ENCODE measurements around the gene ZMYM5.

Gene ZMYM5

DNA sequence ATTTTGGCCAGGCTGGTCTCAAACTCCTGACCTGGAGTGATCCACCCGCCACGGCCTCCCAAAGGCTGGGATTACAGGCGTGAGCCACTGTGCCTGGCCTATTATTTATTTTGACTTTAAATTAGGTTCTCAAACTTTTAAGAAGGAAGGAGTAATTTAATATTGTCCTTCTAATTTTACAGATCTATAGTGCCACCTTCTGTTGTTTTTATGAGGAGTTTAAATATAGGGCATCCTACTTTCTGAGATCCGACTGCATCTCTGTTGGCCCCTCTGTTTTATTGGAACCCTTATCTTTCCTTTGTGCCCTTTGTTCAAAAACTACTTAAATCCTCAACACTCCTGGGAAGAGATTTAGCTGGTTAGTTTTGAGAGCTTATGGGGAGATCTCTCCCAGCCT is 25.4 kb upstream of the ZMYM5 start:
- H3K4me3 ChIP-seq (ENCODE audit: low read depth, low read length) = no peak overlapping the region
- TF ChIP-seq MYC (IDR thresholded peaks at IDR 0.05; ENCODE audit: low read depth, low read length) (no peak), POLR2A (IDR thresholded peaks at IDR 0.05; ENCODE audit: extremely low read depth, insufficient read length) (no peak)
- TF ChIP-seq, protein P1, sequence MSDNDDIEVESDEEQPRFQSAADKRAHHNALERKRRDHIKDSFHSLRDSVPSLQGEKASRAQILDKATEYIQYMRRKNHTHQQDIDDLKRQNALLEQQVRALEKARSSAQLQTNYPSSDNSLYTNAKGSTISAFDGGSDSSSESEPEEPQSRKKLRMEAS (IDR thresholded peaks at IDR 0.05; ENCODE audit: low read depth, low read length) = no peak
- TF ChIP-seq, protein P2, sequence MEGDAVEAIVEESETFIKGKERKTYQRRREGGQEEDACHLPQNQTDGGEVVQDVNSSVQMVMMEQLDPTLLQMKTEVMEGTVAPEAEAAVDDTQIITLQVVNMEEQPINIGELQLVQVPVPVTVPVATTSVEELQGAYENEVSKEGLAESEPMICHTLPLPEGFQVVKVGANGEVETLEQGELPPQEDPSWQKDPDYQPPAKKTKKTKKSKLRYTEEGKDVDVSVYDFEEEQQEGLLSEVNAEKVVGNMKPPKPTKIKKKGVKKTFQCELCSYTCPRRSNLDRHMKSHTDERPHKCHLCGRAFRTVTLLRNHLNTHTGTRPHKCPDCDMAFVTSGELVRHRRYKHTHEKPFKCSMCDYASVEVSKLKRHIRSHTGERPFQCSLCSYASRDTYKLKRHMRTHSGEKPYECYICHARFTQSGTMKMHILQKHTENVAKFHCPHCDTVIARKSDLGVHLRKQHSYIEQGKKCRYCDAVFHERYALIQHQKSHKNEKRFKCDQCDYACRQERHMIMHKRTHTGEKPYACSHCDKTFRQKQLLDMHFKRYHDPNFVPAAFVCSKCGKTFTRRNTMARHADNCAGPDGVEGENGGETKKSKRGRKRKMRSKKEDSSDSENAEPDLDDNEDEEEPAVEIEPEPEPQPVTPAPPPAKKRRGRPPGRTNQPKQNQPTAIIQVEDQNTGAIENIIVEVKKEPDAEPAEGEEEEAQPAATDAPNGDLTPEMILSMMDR (IDR thresholded peaks at IDR 0.05; ENCODE audit: low read depth, low read length) = no peak
- peak; percentile 39 for DNase-seq (ENCODE audit: low read depth)

DNA sequence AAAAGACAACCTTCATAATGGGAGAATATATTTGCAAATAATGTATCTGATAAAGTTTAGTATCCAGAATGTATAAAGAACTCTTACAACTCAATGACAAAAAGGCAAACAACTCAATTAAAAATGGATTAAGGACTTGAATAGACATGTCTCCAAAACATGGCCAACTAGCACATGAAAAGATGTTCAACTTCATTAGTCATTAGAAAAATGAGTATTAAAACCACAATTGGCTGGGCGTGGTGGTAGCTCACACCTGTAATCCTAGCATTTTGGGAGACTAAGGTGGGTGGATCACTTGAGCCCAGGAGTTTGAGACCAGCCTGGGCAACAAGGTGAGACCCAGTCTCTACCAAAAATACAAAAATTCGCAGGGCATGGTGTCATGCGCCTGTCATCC is 18.8 kb upstream of the ZMYM5 start:
- DNase-seq (ENCODE audit: low read depth) = no peak
- H3K4me3 ChIP-seq (ENCODE audit: low read depth, low read length) = no peak overlapping the region
- TF ChIP-seq, protein P2 (IDR thresholded peaks at IDR 0.05; ENCODE audit: low read depth, low read length) = no peak
- TF ChIP-seq, protein P1 (IDR thresholded peaks at IDR 0.05; ENCODE audit: low read depth, low read length) = no peak
- TF ChIP-seq POLR2A (IDR thresholded peaks at IDR 0.05; ENCODE audit: extremely low read depth, insufficient read length) (no peak), MYC (IDR thresholded peaks at IDR 0.05; ENCODE audit: low read depth, low read length) (no peak)

DNA sequence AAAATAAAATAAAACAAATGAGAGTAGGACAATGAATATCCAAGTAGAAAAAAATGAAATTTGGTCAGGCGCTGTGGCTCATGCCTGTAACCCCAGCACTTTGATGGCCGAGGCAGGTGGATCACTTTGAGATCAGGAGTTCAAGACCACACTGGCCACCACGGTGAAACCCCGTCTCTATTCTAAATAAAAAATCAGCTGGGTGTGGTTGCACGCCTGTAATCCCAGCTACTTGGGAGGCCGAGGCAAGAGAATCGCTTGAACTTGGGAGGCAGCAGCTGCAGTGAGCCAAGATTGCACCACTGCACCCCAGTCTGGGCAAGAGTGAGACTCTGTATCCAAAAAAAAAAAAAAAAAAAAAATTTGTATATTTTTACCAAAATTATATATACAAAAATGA is 18.2 kb upstream of the ZMYM5 start:
- no peak for DNase-seq (ENCODE audit: low read depth)
- TF ChIP-seq POLR2A (IDR thresholded peaks at IDR 0.05; ENCODE audit: extremely low read depth, insufficient read length) = no peak
- TF ChIP-seq, protein P2 (IDR thresholded peaks at IDR 0.05; ENCODE audit: low read depth, low read length) = no peak
- TF ChIP-seq, protein P1 (IDR thresholded peaks at IDR 0.05; ENCODE audit: low read depth, low read length) = no peak
- no peak for TF ChIP-seq MYC (IDR thresholded peaks at IDR 0.05; ENCODE audit: low read depth, low read length)

DNA sequence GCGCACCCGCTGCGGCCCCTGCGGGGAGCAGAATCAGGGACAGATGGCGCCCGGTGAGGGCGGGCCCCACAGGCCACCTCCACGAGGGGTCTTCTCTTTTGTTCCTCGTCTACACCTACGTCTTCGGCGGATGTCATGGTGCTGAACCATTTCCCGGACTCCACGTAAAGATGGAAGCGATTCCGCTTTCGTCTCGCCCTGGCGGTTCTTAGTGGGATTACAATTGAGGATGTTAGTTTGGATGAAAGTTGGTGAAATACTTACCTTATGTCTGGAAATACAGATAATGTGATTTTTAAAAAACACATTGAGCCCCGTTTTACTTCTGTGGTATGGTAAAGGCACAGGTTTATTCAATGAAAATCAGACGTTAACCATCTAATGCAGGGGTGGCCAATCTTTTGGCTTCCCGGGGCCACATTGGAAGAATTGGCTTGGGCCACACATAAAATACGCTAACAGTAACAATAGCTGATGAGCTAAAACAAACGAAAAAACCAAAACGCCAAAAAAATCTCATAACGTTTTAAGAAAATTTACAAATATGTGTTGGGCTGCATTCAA is 1.4 kb upstream of the ZMYM5 start:
- peak overlapping the region; percentile 72 for H3K4me3 ChIP-seq (ENCODE audit: low read depth, low read length)
- peak; percentile 87 for DNase-seq (ENCODE audit: low read depth)
- TF ChIP-seq, protein P1 (IDR thresholded peaks at IDR 0.05; ENCODE audit: low read depth, low read length) = no peak
- TF ChIP-seq POLR2A (IDR thresholded peaks at IDR 0.05; ENCODE audit: extremely low read depth, insufficient read length) = peak; percentile 48
- TF ChIP-seq, protein P2 (IDR thresholded peaks at IDR 0.05; ENCODE audit: low read depth, low read length) = peak; percentile 76

More for the DNA sequence above, 18.2 kb upstream of the ZMYM5 start:
- H3K4me3 ChIP-seq (ENCODE audit: low read depth, low read length) = no peak overlapping the region

DNA sequence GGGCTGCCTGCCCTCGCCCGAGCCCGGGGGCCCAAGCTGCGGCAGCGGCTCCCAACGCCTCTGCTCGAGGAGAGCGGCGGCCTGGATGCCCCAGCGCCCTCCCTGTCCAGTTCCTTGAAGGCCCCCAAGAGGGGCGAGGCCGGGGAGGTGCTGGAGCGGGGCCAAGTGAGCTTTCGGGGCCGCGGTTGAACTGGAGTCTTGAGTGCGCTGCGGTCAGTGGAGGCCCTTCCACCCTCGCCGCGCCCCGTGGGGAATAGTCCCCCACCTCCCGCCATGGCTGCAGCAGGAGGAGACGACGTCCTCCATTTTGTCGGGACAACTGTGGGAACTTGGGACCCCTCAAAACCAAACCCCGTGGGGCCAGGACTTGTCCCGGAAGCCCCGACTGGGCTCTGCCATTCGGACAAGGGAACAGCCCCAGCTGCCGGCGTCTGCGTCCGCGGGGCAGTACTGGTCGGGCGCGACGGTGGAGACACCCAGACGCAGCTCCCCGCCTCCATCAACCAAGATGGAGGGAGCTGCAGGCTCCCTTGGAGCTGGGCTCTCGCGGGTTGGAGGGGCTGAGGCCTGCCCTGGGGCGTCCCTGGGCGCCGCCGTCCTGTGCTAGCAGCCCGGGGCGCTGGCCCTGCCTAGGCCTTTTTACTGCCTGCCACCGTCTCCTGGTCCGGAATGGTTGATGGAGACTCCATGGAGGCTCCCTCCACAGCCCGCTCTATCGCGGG is 736 bp upstream of the ZMYM5 start:
- DNase-seq (ENCODE audit: low read depth) = peak; percentile 94
- H3K4me3 ChIP-seq (ENCODE audit: low read depth, low read length) = peak overlapping the region; percentile 72
- TF ChIP-seq, protein P1 (IDR thresholded peaks at IDR 0.05; ENCODE audit: low read depth, low read length) = no peak
- TF ChIP-seq POLR2A (IDR thresholded peaks at IDR 0.05; ENCODE audit: extremely low read depth, insufficient read length) (peak; percentile 40), MYC (IDR thresholded peaks at IDR 0.05; ENCODE audit: low read depth, low read length) (peak; percentile 48; the same call in 1 of the 2 replicates)
- TF ChIP-seq, protein P2 (IDR thresholded peaks at IDR 0.05; ENCODE audit: low read depth, low read length) = no peak

Data from NB4 (cell line).